Smooth muscle cell of the brain vasculature (primary cell): Measurements from ENCODE around the gene GDF15.
A peak's percentile ranks its signal among the peaks of the same experiment; 100 is the strongest.
"Not testable (repeated sequence)": the region's sequence is repeated elsewhere in the genome, so short reads cannot be mapped to it uniquely, and the experiment has no call there.

Experiments used
- DNase-seq: peaks from one replicate; pipeline ENCODE4 v3.0.0-alpha.2; 2012; ENCODE audit warnings: low read depth, low spot score

GDF15 gene, protein sequence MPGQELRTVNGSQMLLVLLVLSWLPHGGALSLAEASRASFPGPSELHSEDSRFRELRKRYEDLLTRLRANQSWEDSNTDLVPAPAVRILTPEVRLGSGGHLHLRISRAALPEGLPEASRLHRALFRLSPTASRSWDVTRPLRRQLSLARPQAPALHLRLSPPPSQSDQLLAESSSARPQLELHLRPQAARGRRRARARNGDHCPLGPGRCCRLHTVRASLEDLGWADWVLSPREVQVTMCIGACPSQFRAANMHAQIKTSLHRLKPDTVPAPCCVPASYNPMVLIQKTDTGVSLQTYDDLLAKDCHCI

DNA sequence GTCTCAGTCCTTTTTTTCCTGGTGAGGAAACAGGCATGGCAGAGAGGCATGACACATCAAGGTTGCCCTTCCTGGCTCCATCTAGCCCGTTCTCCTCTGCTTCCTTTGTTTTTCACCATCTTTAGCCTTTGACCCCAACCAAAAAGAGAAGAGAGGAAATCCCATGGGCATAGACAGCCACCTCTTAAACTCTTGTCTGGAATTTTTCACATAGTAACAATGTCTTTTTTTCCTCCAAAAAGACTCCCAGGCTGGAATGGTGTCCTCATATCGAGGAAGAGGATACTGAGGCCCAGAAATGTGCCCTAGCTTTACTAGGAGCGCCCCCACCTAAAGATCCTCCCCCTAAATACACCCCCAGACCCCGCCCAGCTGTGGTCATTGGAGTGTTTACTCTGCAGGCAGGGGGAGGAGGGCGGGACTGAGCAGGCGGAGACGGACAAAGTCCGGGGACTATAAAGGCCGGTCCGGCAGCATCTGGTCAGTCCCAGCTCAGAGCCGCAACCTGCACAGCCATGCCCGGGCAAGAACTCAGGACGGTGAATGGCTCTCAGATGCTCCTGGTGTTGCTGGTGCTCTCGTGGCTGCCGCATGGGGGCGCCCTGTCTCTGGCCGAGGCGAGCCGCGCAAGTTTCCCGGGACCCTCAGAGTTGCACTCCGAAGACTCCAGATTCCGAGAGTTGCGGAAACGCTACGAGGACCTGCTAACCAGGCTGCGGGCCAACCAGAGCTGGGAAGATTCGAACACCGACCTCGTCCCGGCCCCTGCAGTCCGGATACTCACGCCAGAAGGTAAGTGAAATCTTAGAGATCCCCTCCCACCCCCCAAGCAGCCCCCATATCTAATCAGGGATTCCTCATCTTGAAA lies at the start of gene GDF15:
GDF15 (plus strand) TSS at position 484 of the 868 bp plus-strand sequence; CDS start at position 516, 32 bp downstream.
- peak; percentile 70 for DNase-seq

DNA sequence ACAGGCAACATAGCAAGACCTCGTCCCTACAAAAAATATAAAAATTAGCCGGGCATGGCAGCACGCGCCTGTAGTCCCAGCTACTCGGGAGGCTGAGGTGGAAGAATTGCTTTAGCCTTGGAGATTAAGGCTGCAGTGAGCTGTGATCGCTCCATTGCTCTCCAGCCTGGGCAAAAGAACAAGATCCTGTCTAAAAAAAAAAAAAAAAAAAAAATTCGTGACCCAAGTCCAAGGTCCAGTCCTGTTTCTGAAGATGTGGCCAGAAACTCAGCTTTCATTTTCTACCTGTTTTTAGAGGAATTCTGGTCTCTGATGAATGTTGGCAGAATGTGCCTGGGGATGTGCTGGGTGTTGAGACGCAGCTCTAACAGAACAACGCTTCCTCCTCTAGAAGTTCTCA lies 47.4 kb upstream of the GDF15 start:
- DNase-seq, result no peak

DNA sequence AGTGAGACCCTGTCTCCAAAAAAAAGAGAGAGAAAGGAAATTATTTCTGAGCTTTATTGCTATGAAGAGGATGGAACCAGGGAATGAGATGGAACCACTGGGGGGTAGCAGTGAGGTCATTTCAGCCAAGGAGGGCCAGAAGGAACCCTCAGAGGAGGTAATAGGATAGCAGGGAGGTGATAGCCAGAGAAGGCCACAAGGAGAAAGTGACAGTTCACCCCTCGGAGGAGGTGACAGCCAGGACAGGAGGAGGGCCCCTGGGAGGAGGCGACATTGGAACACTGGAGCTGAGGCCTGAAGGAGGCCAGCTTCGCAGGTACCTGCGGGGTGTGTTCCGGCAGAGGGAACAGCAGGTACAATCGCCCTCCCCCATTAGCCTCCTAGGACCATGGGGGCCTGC lies 46.2 kb upstream of the GDF15 start:
- DNase-seq, result no peak

DNA sequence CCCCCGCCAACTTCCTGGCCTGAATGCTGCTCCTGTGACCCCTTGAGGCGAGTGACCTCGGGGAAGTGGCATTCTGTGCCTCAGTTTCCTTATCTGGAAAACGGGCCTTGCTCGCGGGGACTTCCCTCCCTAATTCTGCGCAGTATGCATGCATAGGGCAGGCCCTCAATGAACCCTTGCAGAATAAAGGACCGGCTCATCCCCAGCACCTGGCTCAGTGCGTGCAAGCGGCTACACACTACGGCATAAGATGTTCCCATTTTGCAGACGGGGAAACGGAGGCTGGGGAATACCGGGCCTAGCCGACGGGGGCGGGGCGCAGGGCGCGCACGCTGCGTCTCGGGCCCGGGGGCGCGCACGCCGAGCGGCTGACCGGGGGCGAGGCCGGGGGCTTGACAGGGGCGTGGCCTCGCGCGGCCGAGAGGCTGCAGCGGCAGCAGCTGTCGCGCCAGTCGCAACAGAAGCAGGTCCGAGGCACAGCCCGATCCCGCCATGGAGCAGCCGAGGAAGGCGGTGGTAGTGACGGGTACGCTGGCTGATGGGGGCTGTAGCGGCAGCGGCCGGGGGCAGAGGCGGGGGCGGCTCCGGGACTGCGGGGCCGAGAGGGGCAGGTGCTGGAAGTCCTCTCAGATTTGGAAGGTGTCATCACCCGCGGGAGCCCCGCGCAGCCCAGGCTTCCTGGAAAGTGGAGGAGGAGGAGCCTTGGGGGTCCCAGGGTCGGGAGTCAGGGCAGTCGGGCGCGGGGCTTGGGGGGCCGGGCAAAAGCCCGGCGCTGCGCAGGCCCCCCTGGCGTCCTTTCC lies 45.6 kb upstream of the GDF15 start, which contains the start of gene PGPEP1:
PGPEP1 (plus strand) TSS at position 409 of the 800 bp plus-strand sequence; CDS start at position 493, 84 bp downstream.
- DNase-seq, result no peak

DNA sequence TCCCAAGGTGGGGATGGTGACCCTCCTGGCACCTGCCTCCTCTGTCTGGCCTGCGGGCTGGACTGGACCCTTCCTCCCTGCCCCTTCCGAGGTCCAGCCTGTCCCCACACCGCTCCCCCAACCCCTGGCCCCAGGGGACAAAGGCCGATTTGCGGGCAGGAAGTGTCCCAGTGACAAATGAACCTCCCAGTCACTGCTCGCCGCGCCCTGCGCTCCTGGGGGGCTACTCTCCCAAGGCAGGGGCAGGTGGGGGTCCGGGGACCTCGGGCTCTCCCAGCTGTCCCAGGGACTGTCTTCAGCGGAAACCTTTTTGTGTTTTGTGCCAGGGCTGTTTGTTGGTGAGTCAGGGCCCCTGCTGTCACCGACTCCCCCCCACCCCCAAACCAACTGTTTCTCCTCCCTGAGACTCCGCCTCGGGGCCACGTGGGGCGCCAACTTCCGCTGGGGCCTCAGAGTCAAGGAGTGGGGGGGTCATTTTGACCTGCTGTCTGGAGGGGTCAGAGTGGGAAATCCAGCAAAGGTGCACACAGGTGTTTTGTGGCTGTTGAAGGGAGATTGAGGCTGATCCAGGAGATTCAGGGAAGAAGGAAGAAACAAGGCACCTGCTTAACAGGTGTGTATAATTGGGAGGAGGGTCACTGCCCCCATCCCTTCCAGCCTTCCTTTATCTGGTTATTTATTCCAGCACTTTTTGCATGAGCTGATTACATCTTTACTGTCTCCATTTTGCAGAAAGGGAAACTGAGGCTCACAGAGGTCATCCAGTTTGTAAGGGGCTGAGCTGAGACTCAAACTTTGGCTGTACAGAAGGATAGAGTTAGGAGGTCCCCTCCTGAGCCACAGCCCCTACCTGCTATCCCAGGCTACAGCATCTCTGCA lies 44.7 kb upstream of the GDF15 start:
- no peak for DNase-seq

DNA sequence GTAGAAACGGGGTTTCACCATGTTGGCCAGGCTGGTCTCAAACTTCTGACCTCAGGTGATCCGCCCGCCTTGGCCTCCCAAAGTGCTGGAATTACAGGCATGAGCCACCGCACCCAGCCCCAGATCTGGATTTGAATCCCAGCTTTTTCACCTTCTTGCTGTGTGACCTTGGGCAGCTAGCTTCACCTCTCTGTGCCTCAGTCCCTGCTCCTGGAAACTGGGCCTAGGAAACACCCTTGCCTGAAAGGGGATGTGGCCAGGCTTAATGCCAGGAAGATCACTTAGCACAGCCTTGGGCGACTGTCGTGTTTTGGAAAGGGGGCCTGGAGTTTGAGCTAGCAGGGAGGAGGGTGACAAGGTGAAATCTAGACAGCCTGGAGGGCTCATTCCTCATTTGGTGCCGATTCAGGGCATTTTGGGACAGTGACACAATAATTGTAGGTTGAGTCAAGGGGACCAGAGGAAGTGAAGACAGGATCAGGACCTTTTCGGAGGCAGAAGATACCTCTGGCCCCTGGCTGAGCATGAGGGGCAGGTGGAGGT lies 43.8 kb upstream of the GDF15 start:
- no peak for DNase-seq

DNA sequence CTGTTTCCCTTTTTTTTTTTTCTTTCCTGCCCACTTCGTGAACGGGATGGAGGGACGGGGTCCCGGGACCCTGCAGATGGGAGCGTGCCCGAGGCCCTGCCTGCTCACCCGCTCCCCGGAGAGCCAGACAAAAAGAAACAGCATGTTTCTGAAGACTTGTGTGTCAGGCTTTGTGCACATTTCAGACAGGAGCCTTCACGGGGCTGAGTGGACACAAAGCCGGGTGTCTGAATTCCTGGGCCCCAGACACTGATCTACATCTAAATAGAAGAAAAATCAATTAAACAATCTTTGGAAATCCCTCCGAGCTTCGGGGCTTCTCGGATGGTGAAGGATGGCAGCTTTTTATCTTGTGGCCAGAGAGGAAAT lies 41.4 kb upstream of the GDF15 start:
- no peak for DNase-seq

DNA sequence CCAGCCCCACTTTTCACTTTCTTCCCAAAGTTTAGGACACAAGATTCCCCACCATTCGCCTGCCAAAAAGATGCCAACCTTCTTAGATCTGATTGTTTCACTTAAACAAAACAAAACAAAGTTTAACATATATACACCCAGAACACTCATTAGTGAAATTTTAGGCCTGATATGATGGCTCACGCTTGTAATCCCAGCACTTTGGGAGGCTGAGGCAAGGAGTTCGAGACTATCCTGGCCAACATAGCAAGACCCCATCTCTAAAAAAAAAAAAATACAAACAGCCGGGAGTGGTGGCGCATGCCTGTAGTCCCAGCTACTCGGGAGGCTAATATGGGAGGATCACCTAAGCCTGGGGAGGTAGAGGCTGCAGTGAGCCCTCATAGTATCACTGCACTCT lies 40.7 kb upstream of the GDF15 start:
- no peak for DNase-seq

DNA sequence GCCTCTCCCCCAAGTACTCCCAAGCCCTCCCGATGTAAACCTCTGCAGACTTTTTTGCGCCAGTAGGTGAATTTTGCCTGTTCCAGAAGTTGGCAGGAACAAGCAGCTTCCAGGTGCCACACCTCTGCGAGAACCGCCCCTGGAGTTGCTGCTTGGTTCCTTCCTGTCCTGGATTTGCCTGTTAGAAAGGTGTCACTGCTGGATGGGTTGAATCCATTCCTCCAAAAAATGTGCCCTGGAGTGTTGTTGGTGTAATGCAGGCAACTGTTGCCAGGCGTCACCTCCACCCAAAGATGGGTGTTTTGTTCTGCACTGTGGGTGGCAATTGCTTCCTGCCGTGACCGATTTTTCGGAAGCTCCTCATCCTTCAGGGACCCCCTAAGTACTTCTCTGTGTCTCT lies 39.9 kb upstream of the GDF15 start:
- no peak for DNase-seq

DNA sequence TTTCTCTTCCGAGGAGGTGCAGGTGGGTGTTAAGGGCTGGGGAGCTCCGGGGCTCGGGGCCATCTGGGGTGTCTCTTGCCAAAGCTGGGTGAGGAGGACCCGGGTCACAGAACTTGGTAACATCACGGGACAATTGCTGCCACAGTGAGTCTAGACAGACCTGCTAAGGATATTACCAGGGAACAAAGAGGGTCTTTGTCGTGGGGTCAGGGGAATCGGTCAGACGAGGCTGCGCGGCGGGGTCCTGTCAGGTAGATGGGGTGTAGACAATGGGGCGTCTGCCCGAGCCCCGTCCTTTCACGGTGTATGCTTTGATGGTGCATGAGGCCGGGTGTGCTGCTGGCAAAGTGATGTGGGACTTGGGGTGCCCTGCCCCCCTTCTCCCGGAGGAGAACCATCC lies 37.8 kb upstream of the GDF15 start:
- DNase-seq, result no peak

DNA sequence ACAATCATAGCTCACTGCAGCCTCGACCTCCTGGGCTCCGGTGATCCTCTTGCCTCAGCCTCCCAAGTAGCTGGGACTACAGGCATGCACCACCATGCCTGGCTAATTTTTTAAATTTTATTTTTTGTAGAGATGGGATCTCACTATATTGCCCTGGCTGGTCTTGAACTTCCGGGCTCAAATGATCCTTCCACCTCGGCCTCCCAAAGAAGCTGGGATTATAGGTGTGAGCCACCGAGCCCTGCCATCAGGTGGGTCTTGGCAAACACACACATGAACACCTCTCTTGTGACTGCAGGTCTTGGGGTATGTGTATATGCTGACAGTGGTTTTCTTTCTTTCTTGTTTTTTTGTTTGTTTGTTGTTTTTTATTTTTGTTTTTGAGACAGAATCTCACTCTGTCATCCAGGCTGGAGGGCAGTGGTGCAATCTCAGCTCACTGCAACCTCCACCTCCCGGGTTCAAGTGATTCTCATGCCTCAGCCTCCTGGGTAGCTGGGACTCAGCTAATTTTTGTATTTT lies 37.1 kb upstream of the GDF15 start:
- DNase-seq, result not testable (repeated sequence)

DNA sequence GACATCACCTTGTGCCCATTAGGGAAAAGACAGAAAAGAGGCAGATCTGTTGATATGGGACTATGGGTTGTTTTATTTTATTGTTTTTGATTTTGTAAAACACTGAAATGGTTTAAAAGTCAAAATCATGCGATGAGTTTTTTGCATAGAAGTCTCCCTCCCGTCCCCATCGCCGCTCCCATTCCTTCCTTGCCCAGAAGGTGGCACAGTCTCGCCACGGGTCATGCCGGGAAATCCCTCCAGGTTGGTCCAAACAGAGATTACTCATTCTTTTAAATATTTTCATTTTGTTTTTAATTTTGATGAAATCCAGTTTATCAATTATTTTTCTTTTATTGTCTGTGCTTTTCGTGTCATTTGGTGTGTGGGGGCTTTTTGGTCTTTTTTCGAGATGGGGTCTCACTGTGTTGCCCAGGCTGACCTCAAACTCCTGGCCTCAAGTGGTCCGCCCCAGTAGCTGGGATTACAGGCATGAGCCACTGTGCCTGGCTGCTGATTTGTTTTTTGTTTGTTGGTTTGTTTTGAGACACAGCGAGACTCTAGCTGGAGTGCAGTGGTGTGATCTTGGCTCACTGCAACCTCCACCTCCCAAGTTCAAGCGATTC lies 36.3 kb upstream of the GDF15 start:
- peak; percentile 46 for DNase-seq

DNA sequence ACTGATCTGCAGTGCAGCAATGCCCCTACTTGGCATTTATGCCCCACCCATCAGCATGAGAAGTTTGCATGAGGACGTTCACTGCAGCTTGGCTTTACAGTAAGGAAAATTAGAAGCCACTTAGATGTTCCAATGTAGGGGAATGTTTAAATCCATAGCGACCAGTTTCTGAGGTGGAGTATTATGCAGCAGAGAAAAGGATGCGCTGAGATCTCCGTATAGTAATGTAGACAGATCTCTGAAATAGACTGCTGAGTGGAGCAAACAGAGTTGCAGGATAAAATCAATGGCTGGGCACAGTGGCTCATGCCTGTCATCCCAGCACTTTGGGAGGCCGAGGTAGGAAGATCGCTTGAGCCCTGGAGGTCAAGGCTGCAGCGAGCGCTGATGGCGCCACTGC lies 35.5 kb upstream of the GDF15 start:
- DNase-seq, result no peak

DNA sequence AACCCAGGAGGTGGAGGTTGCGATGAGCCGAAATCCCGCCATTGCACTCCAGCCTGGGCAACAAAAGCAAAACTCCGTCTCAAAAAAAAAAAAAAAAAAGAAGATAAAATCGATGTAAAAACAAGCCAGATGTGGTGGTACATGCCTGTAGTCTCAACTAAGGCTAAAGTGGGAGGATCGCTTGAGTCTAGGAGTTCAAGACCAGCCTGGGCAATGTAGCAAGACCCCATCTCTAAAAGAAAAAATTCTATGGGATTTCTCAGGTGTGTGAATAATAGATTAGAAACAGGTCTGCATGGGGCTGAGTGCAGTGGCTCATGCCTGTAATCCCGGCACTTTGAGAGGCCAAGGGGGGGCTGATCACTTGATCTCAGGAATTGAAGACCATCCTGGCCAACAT lies 34.4 kb upstream of the GDF15 start:
- DNase-seq, result no peak

DNA sequence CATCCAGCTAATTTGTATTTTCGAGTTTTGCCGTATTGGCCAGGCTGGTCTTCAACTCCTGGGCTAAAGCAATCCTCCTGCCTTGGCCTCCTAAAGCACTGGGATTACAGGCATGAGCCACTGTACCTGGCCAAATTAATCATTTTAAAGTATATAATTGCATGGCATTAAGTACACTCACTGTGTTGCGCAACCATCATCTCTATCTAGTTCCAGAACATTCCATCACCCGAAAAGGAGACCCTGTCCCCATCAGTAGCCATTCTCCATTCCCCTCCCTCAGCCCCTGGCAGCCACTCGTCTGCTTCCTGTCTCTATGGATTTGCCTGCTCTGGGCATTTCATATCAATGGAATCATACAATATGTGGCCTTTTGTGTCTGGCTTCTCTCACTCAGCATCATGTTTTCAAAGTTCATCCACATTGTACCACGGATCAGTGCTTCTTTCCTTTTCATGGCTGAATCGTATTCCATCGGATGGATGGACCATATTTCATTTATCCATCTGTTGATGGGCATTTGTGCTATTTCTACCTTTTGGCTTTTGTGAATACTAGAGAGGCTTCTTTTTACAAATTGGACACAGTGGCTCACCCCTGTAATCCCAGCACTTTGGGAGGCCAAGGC lies 32.5 kb upstream of the GDF15 start:
- no peak for DNase-seq

DNA sequence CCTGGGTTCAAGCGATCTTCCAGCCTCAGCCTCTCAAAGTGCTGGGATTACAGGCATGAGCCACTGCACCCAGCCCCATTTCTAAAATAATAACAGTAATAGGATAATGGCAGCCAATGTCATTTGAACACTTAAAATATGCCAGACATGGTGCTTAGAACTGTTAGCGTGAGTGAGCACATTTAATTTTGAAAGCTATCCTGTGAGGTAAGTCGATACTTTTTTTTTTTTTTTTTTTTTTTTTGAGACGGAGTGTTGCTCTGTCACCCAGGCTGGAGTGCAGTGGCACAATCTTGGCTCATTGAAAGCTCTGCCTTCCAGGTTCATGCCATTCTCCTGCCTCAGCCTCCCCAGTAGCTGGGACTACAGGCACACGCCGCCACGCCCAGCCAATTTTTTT lies 31.2 kb upstream of the GDF15 start:
- not testable (repeated sequence) for DNase-seq

DNA sequence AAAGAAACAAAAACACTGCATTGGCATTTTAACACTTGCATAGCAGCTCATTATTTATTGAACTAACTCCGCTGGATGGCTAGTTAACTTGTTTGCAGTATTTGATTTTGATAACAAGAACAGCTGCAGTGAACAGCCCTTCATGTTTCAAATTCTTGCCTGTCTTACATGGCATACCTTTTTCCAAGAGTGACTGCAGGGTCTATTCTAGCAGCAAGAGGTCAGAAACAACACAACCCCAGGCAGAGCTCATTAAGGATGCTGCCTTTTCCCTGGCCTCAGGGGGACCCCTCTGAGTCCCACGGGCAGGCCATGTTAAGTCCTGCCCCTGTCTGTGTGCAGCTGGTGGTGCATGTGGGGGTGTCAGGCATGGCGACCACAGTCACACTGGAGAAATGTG lies 28.9 kb upstream of the GDF15 start:
- no peak for DNase-seq

DNA sequence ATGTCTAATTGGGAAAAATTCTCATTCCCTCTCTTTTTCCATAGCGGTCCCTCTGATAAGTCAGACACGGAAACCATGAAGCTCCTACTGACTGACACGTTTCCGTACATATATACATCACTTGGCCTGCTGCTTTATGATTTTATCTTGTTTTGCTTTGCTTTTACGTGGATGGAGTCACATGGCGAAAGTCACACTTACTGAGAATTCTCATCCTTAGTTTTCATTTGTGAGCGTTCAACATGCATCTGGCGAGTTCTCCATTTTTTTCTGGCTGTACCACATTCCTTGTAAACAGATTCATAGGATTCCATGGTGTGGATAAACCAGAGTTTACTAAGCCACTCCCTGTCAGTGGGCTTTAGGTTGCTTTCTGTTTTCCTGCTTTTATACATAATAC lies 24.3 kb upstream of the GDF15 start:
- no peak for DNase-seq

DNA sequence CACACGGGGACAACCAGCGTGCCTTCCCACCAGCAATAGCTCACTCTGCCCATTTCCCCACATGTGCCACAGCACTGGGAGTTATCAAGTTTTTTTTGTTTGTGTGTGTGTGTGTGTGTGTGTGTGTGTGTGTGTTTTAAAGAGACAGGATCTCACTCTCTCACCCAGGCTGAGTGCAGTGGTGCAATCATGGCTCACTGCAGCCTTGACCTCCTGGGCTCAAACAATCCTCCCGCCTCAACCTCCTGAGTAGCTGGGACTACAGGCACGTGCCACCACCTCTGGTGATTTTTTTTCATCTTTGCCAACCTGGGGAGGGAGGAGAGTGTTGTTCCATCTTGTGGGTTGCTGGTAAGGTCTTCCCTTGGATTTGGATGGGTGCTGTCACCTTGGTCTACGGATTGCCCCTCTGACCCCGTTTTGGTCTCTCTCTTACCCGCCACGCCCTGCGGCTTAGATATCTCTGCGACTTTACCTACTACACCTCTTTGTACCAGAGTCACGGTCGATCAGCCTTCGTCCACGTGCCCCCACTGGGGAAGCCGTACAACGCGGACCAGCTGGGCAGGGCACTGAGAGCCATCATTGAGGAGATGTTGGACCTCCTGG lies 22.9 kb upstream of the GDF15 start:
- no peak for DNase-seq
